DOHH2 (cell line): ENCODE results near the gene NUBP2.

ENCODE experiments used
- H3F3A ChIP-seq: fragments of 200-600 bp; sonication (generic), shearing (Covaris generic); 2 replicates; pipeline ENCODE4 v1.6.0; 2016; ENCODE audit warnings: antibody characterized with exemption, mild to moderate bottlenecking; ENCODE audit not compliant: control insufficient read depth, insufficient read depth
- H3K27ac ChIP-seq: fragments of 200-600 bp; sonication (generic); 2 replicates; pipeline ENCODE4 v1.5.1; 2014; ENCODE audit warnings: low read depth, mild to moderate bottlenecking, low read length, moderate library complexity
- H3K27me3 ChIP-seq: fragments of 200-600 bp; sonication (generic); 2 replicates; pipeline ENCODE4 v1.6.1; 2014; ENCODE audit warnings: mild to moderate bottlenecking, low read length, mixed read lengths; ENCODE audit not compliant: control insufficient read depth
- H3K36me3 ChIP-seq: fragments of 200-600 bp; sonication (generic); 2 replicates; pipeline ENCODE4 v1.6.1; 2014; ENCODE audit warnings: mild to moderate bottlenecking, low read length, moderate library complexity, mixed read lengths; ENCODE audit not compliant: control insufficient read depth
- H3K4me1 ChIP-seq: fragments of 200-600 bp; sonication (generic); 2 replicates; pipeline ENCODE4 v1.6.1; 2014; ENCODE audit warnings: mild to moderate bottlenecking, low read length, mixed read lengths; ENCODE audit not compliant: control insufficient read depth
- H3K4me2 ChIP-seq: fragments of 200-600 bp; sonication (generic); 2 replicates; pipeline ENCODE4 v1.6.0; 2014; ENCODE audit warnings: mild to moderate bottlenecking, low read length, moderate library complexity
- H3K4me3 ChIP-seq: fragments of 200-600 bp; sonication (generic); 2 replicates; pipeline ENCODE4 v1.5.1; 2014; ENCODE audit warnings: mild to moderate bottlenecking, low read length, mixed read lengths
- H3K79me2 ChIP-seq: fragments of 200-600 bp; sonication (generic); 2 replicates; pipeline ENCODE4 v1.6.1; 2014; ENCODE audit warnings: mild to moderate bottlenecking, low read length, mixed read lengths; ENCODE audit not compliant: control insufficient read depth
- H3K9me2 ChIP-seq: fragments of 200-600 bp; sonication (generic); replicated peaks from 2 replicates; pipeline ENCODE4 v1.6.1; 2014; ENCODE audit warnings: mild to moderate bottlenecking, low read length, mixed read lengths; ENCODE audit not compliant: control insufficient read depth
- H3K9me3 ChIP-seq: fragments of 200-600 bp; sonication (generic); 2 replicates; pipeline ENCODE4 v1.6.1; 2014; ENCODE audit warnings: antibody characterized with exemption, low read length, mixed read lengths; ENCODE audit not compliant: control insufficient read depth, insufficient read depth
- H4K20me1 ChIP-seq: fragments of 200-600 bp; sonication (generic); 2 replicates; pipeline ENCODE4 v1.6.0; 2014; ENCODE audit warnings: low read depth, mild to moderate bottlenecking, antibody characterized with exemption, low read length, moderate library complexity; ENCODE audit not compliant: control insufficient read depth, insufficient read depth
- CTCF ChIP-seq: fragments of 200-600 bp; sonication (generic); IDR thresholded peaks from one replicate; pipeline ENCODE4 v1.5.1; 2014; ENCODE audit warnings: antibody characterized with exemption, mild to moderate bottlenecking, low read depth, low read length; ENCODE audit not compliant: poor library complexity, severe bottlenecking
- EZH2phosphoT487 ChIP-seq: fragments of 200-600 bp; sonication (generic); IDR thresholded peaks from 2 replicates; pipeline ENCODE4 v1.6.1; 2017; ENCODE audit warnings: borderline replicate concordance, mild to moderate bottlenecking, antibody characterized with exemption, low read length, moderate library complexity, mixed read lengths

NUBP2 gene

GRCh38 chr16:1745900-1746692, 36.7 kb upstream of the NUBP2 start:
- Histone ChIP-seq H3K36me3 (peaks cover 57% of the 10 kb centered on the region), H3F3A (no peaks in the 10 kb centered on the region), H3K9me2 (no peaks in the 10 kb centered on the region), H3K9me3 (no peaks in the 10 kb centered on the region), H3K4me1 (no peaks in the 10 kb centered on the region), H4K20me1 (no peaks in the 10 kb centered on the region), H3K79me2 (no peaks in the 10 kb centered on the region), H3K27me3 (no peaks in the 10 kb centered on the region), H3K4me2 (no peak overlapping the region), H3K27ac (no peak overlapping the region), H3K4me3 (no peak overlapping the region)
- TF ChIP-seq CTCF: no peak
- no peak for TF ChIP-seq EZH2phosphoT487

- H4K20me1 ChIP-seq: no peaks in the 10 kb centered on the region
- no peaks in the 10 kb centered on the region for H3K27me3 ChIP-seq
- H3F3A ChIP-seq: no peaks in the 10 kb centered on the region
- H3K9me2 ChIP-seq: no peaks in the 10 kb centered on the region
- no peaks in the 10 kb centered on the region for H3K79me2 ChIP-seq
- no peaks in the 10 kb centered on the region for H3K4me1 ChIP-seq
- no peaks in the 10 kb centered on the region for H3K9me3 ChIP-seq
- H3K4me2 ChIP-seq: no peak overlapping the region
- no peak overlapping the region for H3K4me3 ChIP-seq
- no peak overlapping the region for H3K27ac ChIP-seq
- H3K36me3 ChIP-seq: peaks cover 60% of the 10 kb centered on the region
- TF ChIP-seq EZH2phosphoT487: no peak
- no peak for TF ChIP-seq CTCF
Observed at GRCh38 chr16:1746693-1747195, 36.0 kb upstream of the NUBP2 start.

- Histone ChIP-seq H3K9me2 (no peaks in the 10 kb centered on the region), H3K27me3 (no peaks in the 10 kb centered on the region), H3K4me2 (no peak overlapping the region), H3K36me3 (peaks cover 63% of the 10 kb centered on the region), H3K4me3 (no peak overlapping the region), H3F3A (no peaks in the 10 kb centered on the region), H3K4me1 (no peaks in the 10 kb centered on the region), H3K27ac (no peak overlapping the region), H3K9me3 (no peaks in the 10 kb centered on the region), H3K79me2 (no peaks in the 10 kb centered on the region), H4K20me1 (no peaks in the 10 kb centered on the region)
- TF ChIP-seq CTCF: no peak
- no peak for TF ChIP-seq EZH2phosphoT487
Observed at GRCh38 chr16:1747934-1748333, 34.8 kb upstream of the NUBP2 start.
